Hepatocyte (in vitro differentiated cells): Measurements from ENCODE around the gene ATG16L2. TPM values are rescaled to one million over a fixed set of nuclear protein-coding genes. Genes with fewer than 3 reads are reported as not detected.

Source experiments
- DNase-seq: peaks from one replicate; pipeline ENCODE4 v3.0.0-alpha.2; 2016; ENCODE audit warnings: low spot score
- H2AFZ ChIP-seq: fragments of 200-600 bp; sonication (generic); 2 replicates; pipeline ENCODE4 v1.6.0; 2016; ENCODE audit warnings: antibody characterized with exemption, mild to moderate bottlenecking
- H3K27ac ChIP-seq: fragments of 200-600 bp; sonication (generic); 2 replicates; pipeline ENCODE4 v1.5.1; 2016; ENCODE audit warnings: mild to moderate bottlenecking
- H3K27me3 ChIP-seq: fragments of 200-600 bp; sonication (generic); 2 replicates; pipeline ENCODE4 v1.6.1; 2016
- H3K36me3 ChIP-seq: fragments of 200-600 bp; sonication (generic); replicated peaks from 2 replicates; pipeline ENCODE4 v1.5.1; 2016; ENCODE audit warnings: low read depth; ENCODE audit not compliant: insufficient read depth
- H3K4me1 ChIP-seq: fragments of 200-600 bp; sonication (generic); 2 replicates; pipeline ENCODE4 v1.5.1; 2016; ENCODE audit warnings: mild to moderate bottlenecking, moderate library complexity; ENCODE audit not compliant: insufficient read depth
- H3K4me2 ChIP-seq: fragments of 200-600 bp; sonication (generic); 2 replicates; pipeline ENCODE4 v1.6.0; 2016
- H3K4me3 ChIP-seq: fragments of 200-600 bp; sonication (generic); 2 replicates; pipeline ENCODE4 v1.5.1; 2016; ENCODE audit warnings: mild to moderate bottlenecking
- H3K79me2 ChIP-seq: fragments of 200-600 bp; sonication (generic); 2 replicates; pipeline ENCODE4 v1.6.0; 2017; ENCODE audit warnings: mild to moderate bottlenecking
- H3K9me2 ChIP-seq: fragments of 200-600 bp; sonication (generic); replicated peaks from 2 replicates; pipeline ENCODE4 v1.6.0; 2017; ENCODE audit warnings: mild to moderate bottlenecking; ENCODE audit not compliant: insufficient read depth
- H3K9me3 ChIP-seq: fragments of 200-600 bp; sonication (generic); 2 replicates; pipeline ENCODE4 v1.5.1; 2016; ENCODE audit warnings: low read depth, mild to moderate bottlenecking
- H4K20me1 ChIP-seq: fragments of 200-600 bp; sonication (generic); 2 replicates; pipeline ENCODE4 v1.6.0; 2016; ENCODE audit warnings: mild to moderate bottlenecking; ENCODE audit not compliant: insufficient read depth, poor library complexity, severe bottlenecking
- CTCF ChIP-seq: fragments of 200-600 bp; sonication (generic); IDR thresholded peaks from 2 replicates; pipeline ENCODE4 v1.5.1; 2016; ENCODE audit warnings: antibody characterized with exemption, mild to moderate bottlenecking; ENCODE audit not compliant: poor library complexity
- EZH2 ChIP-seq: fragments of 200-600 bp; sonication (generic); IDR thresholded peaks from 2 replicates; pipeline ENCODE4 v1.6.1; 2016; ENCODE audit warnings: antibody characterized with exemption, mild to moderate bottlenecking, borderline replicate concordance
- EZH2phosphoT487 ChIP-seq: fragments of 200-600 bp; sonication (generic); IDR thresholded peaks from one replicate; pipeline ENCODE4 v1.6.1; 2018; ENCODE audit warnings: antibody characterized with exemption, mild to moderate bottlenecking, low read depth, moderate library complexity; ENCODE audit not compliant: unreplicated experiment, severe bottlenecking
- WGBS: methylation state at CpG from one replicate; pipeline ENCODE4 v1.1.6; 2016; ENCODE audit warnings: low lambda C conversion rate; ENCODE audit errors: missing lambda C conversion rate; 5-methylcytosine and 5-hydroxymethylcytosine counted together
- polyA plus RNA-seq: library from polyadenylated mRNA; unstranded; fragments of >200 nt; fragmentation: Nextera tagmentation; extraction: Ambion mirVana; gene quantifications from 2 replicates; pipeline ENCODE4 v1.2.1, GENCODE V29; 2016
- total RNA-seq: library from RNA; depleted of rRNA; stranded (reverse); fragments of >200 nt; gene quantifications from 2 replicates; pipeline ENCODE4 v1.2.3, GENCODE V29; 2014

Gene ATG16L2
- total and polyA plus RNA-seq, 2 experiments from 2014 or later = 11.5 to 20.3 TPM

DNA sequence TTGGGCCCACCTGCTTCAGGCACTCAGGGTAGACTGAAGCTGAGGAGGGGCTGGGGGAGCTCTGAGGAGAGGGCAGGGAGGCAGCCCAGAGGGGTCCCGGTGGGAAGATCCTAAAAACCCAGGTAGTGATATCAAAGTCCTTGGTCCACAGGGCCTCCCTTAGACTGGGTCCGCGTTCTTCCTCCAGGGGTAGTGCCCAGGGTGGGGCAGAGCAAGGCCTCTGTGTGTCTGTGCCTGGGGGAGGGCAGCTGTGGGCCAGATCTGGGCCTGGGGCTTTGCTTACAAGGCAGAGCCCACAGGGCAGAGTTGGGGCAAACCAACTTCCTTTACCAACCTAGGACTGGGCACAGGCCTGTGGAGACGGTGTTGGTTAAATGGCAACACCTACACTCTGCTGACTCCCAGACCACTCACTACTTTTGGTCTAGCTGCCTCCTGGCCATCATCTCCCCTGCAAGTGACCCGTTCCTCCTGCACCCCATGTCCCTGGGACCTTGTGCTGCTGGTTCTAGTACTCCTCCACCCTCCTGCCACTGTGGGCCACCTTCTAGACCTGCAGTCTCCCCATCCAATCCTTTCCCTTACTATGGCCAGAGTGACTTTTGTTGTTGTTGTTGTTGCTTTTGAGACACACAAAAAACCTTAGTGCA lies 15.8 kb downstream of the ATG16L2 start:
- Histone ChIP-seq H3K4me3 (no peak overlapping the region), H2AFZ (no peak overlapping the region), H4K20me1 (no peaks in the 10 kb centered on the region), H3K4me1 (peaks cover 9% of the 10 kb centered on the region), H3K9me2 (no peaks in the 10 kb centered on the region), H3K9me3 (no peaks in the 10 kb centered on the region), H3K27me3 (no peaks in the 10 kb centered on the region), H3K4me2 (no peak overlapping the region), H3K79me2 (no peaks in the 10 kb centered on the region), H3K27ac (no peak overlapping the region), H3K36me3 (no peaks in the 10 kb centered on the region)
- TF ChIP-seq EZH2phosphoT487 (no peak), EZH2 (no peak), CTCF (no peak)
- 92% methylated on average over 3 of the region's 5 CpGs for WGBS
- DNase-seq = no peak

- Histone ChIP-seq H3K36me3 (no peaks in the 10 kb centered on the region), H3K4me3 (no peak overlapping the region), H2AFZ (no peak overlapping the region), H3K4me1 (peaks cover 9% of the 10 kb centered on the region), H4K20me1 (no peaks in the 10 kb centered on the region), H3K27me3 (no peaks in the 10 kb centered on the region), H3K9me3 (no peaks in the 10 kb centered on the region), H3K79me2 (no peaks in the 10 kb centered on the region), H3K4me2 (no peak overlapping the region), H3K9me2 (no peaks in the 10 kb centered on the region), H3K27ac (no peak overlapping the region)
- 49% methylated on average over 13 of the region's 13 CpGs for WGBS
- DNase-seq = peak; percentile 89
- TF ChIP-seq EZH2 = no peak
- peak; percentile 91 for TF ChIP-seq CTCF
- TF ChIP-seq EZH2phosphoT487 = no peak
These were observed 17.5 kb downstream of the ATG16L2 start for GRCh38 chr11:72831521-72832300.

- Histone ChIP-seq H3K79me2 (no peaks in the 10 kb centered on the region), H3K27ac (no peak overlapping the region), H3K9me3 (no peaks in the 10 kb centered on the region), H3K36me3 (no peaks in the 10 kb centered on the region), H3K4me1 (peaks cover 9% of the 10 kb centered on the region), H3K9me2 (no peaks in the 10 kb centered on the region), H3K4me3 (no peak overlapping the region), H2AFZ (no peak overlapping the region), H3K4me2 (no peak overlapping the region), H3K27me3 (no peaks in the 10 kb centered on the region), H4K20me1 (no peaks in the 10 kb centered on the region)
- 63% methylated on average over 9 of the region's 9 CpGs for whole genome bisulfite sequencing
- DNase-seq = no peak
- TF ChIP-seq EZH2 (no peak), CTCF (no peak), EZH2phosphoT487 (no peak)
These were observed 18.3 kb downstream of the ATG16L2 start for GRCh38 chr11:72832301-72833082.
